A673 (cell line): ENCODE measurements around the gene KRT15.

Experiments
- EZH2 ChIP-seq: fragments of 200-600 bp; sonication (generic); IDR thresholded peaks from 2 replicates; pipeline ENCODE4 v1.6.1; 2017; ENCODE audit warnings: borderline replicate concordance, low read depth, mild to moderate bottlenecking, mixed read lengths, antibody characterized with exemption, low read length; ENCODE audit not compliant: poor library complexity, severe bottlenecking
- TF ChIP-seq, protein P1 (sequence below): fragments of 300-800, 200-600 bp; sonication (generic); conservative IDR thresholded peaks from 2 replicates; pipeline ENCODE4 v1.5.1; 2017; ENCODE audit warnings: low read depth, mild to moderate bottlenecking, antibody characterized with exemption, low read length, moderate library complexity, mixed read lengths

DNA sequence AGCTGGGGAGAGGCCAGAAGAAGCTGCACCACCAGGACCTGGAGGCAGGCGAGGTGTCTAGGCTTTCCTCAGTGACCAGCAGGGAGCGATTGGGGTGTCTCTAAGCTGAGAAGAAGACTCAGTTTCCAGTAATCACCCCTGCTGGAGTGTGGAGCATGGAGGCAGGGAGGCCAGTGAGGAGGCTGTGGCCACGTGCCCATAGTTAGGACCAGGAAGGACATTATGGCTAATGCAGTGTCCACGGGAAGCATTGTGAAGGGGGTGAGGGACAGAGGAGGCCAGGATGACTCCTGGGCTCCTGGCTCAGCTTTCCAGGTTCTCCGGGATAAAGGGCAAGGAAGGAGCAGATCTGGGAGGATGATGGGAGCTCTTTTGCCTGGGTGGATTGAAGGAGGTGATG is 19.0 kb downstream of the KRT15 start:
- TF ChIP-seq, protein P1, sequence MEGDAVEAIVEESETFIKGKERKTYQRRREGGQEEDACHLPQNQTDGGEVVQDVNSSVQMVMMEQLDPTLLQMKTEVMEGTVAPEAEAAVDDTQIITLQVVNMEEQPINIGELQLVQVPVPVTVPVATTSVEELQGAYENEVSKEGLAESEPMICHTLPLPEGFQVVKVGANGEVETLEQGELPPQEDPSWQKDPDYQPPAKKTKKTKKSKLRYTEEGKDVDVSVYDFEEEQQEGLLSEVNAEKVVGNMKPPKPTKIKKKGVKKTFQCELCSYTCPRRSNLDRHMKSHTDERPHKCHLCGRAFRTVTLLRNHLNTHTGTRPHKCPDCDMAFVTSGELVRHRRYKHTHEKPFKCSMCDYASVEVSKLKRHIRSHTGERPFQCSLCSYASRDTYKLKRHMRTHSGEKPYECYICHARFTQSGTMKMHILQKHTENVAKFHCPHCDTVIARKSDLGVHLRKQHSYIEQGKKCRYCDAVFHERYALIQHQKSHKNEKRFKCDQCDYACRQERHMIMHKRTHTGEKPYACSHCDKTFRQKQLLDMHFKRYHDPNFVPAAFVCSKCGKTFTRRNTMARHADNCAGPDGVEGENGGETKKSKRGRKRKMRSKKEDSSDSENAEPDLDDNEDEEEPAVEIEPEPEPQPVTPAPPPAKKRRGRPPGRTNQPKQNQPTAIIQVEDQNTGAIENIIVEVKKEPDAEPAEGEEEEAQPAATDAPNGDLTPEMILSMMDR: no peak
- no peak for TF ChIP-seq EZH2
